NCI-H146 treated with DMSO at 0.1 percent for 48 hours (cell line): Measurements from ENCODE around the gene ICE2.

Experiments
- DNase-seq: peaks from one replicate; lab custom pipeline; 2025; ENCODE audit not compliant: unreplicated experiment; lab: John Stamatoyannopoulos, UW

ICE2 gene

GRCh38 chr15:60457985-60458384 is 21.0 kb downstream of the ICE2 start:
- no peak for DNase-seq

- DNase-seq: no peak
Measured at GRCh38 chr15:60454824-60455223, 24.1 kb downstream of the ICE2 start.

GRCh38 chr15:60448668-60449360 is 30.1 kb downstream of the ICE2 start:
- no peak for DNase-seq

- no peak for DNase-seq
Measured at GRCh38 chr15:60444289-60444912, 34.5 kb downstream of the ICE2 start.

GRCh38 chr15:60442763-60443162 is 36.2 kb downstream of the ICE2 start:
- no peak for DNase-seq

- no peak for DNase-seq
Measured at GRCh38 chr15:60442031-60442650, 36.8 kb downstream of the ICE2 start.

- no peak for DNase-seq
Measured at GRCh38 chr15:60441331-60441730, 37.6 kb downstream of the ICE2 start.

GRCh38 chr15:60438646-60439045 is 40.3 kb downstream of the ICE2 start:
- DNase-seq: no peak

- no peak for DNase-seq
Measured at GRCh38 chr15:60428935-60429334, 50.0 kb downstream of the ICE2 start.

- no peak for DNase-seq
Measured at GRCh38 chr15:60426870-60427508, 52.0 kb downstream of the ICE2 start.

GRCh38 chr15:60425461-60425860 is 53.5 kb downstream of the ICE2 start:
- no peak for DNase-seq

- no peak for DNase-seq
Measured at GRCh38 chr15:60424006-60424405, 54.9 kb downstream of the ICE2 start.

GRCh38 chr15:60423537-60423936 is 55.4 kb downstream of the ICE2 start:
- DNase-seq: no peak

GRCh38 chr15:60421544-60421943 is 57.4 kb downstream of the ICE2 start:
- no peak for DNase-seq

- no peak for DNase-seq
Measured at GRCh38 chr15:60420203-60420716, 58.7 kb downstream of the ICE2 start.

- no peak for DNase-seq
Measured at GRCh38 chr15:60419753-60420152, 59.2 kb downstream of the ICE2 start.

GRCh38 chr15:60418096-60418495 is 60.8 kb downstream of the ICE2 start:
- no peak for DNase-seq

- DNase-seq: no peak
Measured at GRCh38 chr15:60417112-60417511, 61.8 kb downstream of the ICE2 start.

GRCh38 chr15:60416484-60416883 is 62.5 kb downstream of the ICE2 start:
- no peak for DNase-seq

- DNase-seq: no peak
Measured at GRCh38 chr15:60414016-60414682, 64.8 kb downstream of the ICE2 start.

GRCh38 chr15:60413231-60413824 is 65.6 kb downstream of the ICE2 start:
- DNase-seq: no peak
